ENCODE measurements around the gene GRK5. TPM values are rescaled to one million over a fixed set of nuclear protein-coding genes. Genes with fewer than 3 reads are reported as not detected.

GRK5 gene
- total and polyA plus RNA-seq, 9 of the 15 experiments (the other 6 are each of a cell fraction or from before 2014, with no cell fraction given), result 0.46 to 0.83 (median 0.67) TPM; not detected in 2

GRCh38 chr10:119296703-119297102, 89.3 kb downstream of the GRK5 start (continued):
- TF ChIP-seq ZBTB34 (CRISPR knock-in tag; IDR thresholded peaks at IDR 0.05), result no peak

GRCh38 chr10:119297207-119297968, 90.0 kb downstream of the GRK5 start:
- Histone ChIP-seq H3K9me1 (ENCODE audit: control insufficient read depth, insufficient read depth, low read length) (no peaks in the 10 kb centered on the region), H3K79me2 (ENCODE audit: control insufficient read depth, insufficient read depth, low read length) (no peaks in the 10 kb centered on the region), H3K9ac (ENCODE audit: insufficient read depth in 1 of 2, low read depth in 2 of 2, low read length in 2 of 2) (no peak overlapping the region), H4K20me1 (replicated peaks; ENCODE audit: control insufficient read depth, insufficient read depth, low read length) (no peaks in the 10 kb centered on the region), H3K4me3 (no peak overlapping the region), H3K4me1 (replicated peaks in 1 of 2; ENCODE audit: control insufficient read depth in 2 of 2, insufficient read depth in 2 of 2, low read length in 2 of 2) (peaks cover 0 to 3% of the 10 kb centered on the region in 2 experiments; a peak in 1 of 5 replicates), H3K27me3 (ENCODE audit: control insufficient read depth in 2 of 2, insufficient read depth in 2 of 2, low read length in 2 of 2) (no peaks in the 10 kb centered on the region), H3K27ac (ENCODE audit: extremely low read depth, low read depth, low read length) (no peak overlapping the region), H2AFZ (ENCODE audit: low read depth, low read length) (no peak overlapping the region), H3K4me2 (ENCODE audit: insufficient read depth, low read length) (no peak overlapping the region), H3K36me3 (ENCODE audit: control insufficient read depth, insufficient read depth, low read length) (no peaks in the 10 kb centered on the region), H3K9me3 (replicated peaks; ENCODE audit: control insufficient read depth, insufficient read depth, low read depth, low read length) (no peaks in the 10 kb centered on the region)
- ATAC-seq (no peak), FAIRE-seq (no peak), DNase-seq (ENCODE audit: extremely low read depth in 1 of 4, low spot score in 3 of 4) (no peak)
- ChIA-PET CTCF (ENCODE audit: low intra/inter-chr PET ratio) (no interaction called here), POLR2A (no interaction called here)
- intact Hi-C loops (cut with micrococcal nuclease), result no loop called here
- in situ Hi-C loops (cut with MboI), result no loop called here
- no TSS peak for BruUV-seq (replicated peaks)
- no peak for TF ChIP-seq PHF20 (IDR thresholded peaks at IDR 0.05; ENCODE audit: partially characterized antibody)
- TF ChIP-seq SP1 (CRISPR knock-in tag; IDR thresholded peaks at IDR 0.05), result no peak
- TF ChIP-seq SRF (CRISPR knock-in tag; IDR thresholded peaks at IDR 0.05), result no peak
- TF ChIP-seq ZNF766 (CRISPR knock-in tag; conservative IDR thresholded peaks at IDR 0.05), result peak; percentile 67; the same call in 1 of the 2 replicates
- no peak for TF ChIP-seq ZNF76 (CRISPR knock-in tag; IDR thresholded peaks at IDR 0.05; ENCODE audit: borderline replicate concordance)
- no peak for TF ChIP-seq POLR2B (IDR thresholded peaks at IDR 0.05; ENCODE audit: low read depth, partially characterized antibody)
- TF ChIP-seq RBM39 (optimal IDR thresholded peaks at IDR 0.05; ENCODE audit: low read depth, low read length), result no peak
- no peak for TF ChIP-seq BHLHE40 (IDR thresholded peaks at IDR 0.05; ENCODE audit: low read length)
- TF ChIP-seq YY1 (IDR thresholded peaks at IDR 0.05; ENCODE audit: borderline replicate concordance in 1 of 3, control insufficient read depth in 1 of 3, extremely low read depth in 1 of 3, insufficient read depth in 3 of 3, insufficient read length in 1 of 3, insufficient replicate concordance in 2 of 3, low read depth in 1 of 3, low read length in 2 of 3), result no peak
- WGBS (ENCODE audit: insufficient coverage, low coverage, missing lambda C conversion rate), result 44% methylated on average over 5 of the region's 5 CpGs

All from K562 (cell line).